CD4-positive, alpha-beta T cell (primary cell): ENCODE results near the gene TMEM132D. TPM values are rescaled to one million over a fixed set of nuclear protein-coding genes. Genes with fewer than 3 reads are reported as not detected.

ENCODE experiments used
- ATAC-seq: fragments of 200-7000 bp; cut with Tn5 transposase; one replicate; pipeline ENCODE4 v1.10.0; 2022; ENCODE audit warnings: mild to moderate bottlenecking; ENCODE audit not compliant: poor library complexity
- CTCF ChIA-PET: fragments of 350-600 bp; sonication (Branson Sonifier 250); formaldehyde crosslinking; loops from one replicate; lab custom pipeline; 2021; ENCODE audit warnings: antibody characterized with exemption, inconsistent platforms; lab: Charles Lee
- POLR2A ChIA-PET: fragments of 350-600 bp; sonication (Branson Sonifier 250); formaldehyde crosslinking; loops from one replicate; lab custom pipeline; 2021; ENCODE audit warnings: antibody characterized with exemption, inconsistent platforms; lab: Charles Lee
- DNase-seq, 14 experiments: peaks; one replicate each; pipeline ENCODE4 v3.0.0-alpha.2; 2013 to 2020; ENCODE audit warnings: mixed read lengths in 2 of 14
- H3K27ac ChIP-seq, 2 donors: one replicate each; pipeline versions ENCODE4 v1.5.1 to v1.7.0; 2013; ENCODE audit warnings: low read length in 2 of 2, low read depth in 1 of 2, mild to moderate bottlenecking in 1 of 2
- H3K27me3 ChIP-seq, 2 experiments: 1 replicate in 1 of 2; 2 replicates in 1 of 2; pipeline versions ENCODE4 v1.6.1 to v1.7.0; 2013; ENCODE audit warnings: low read length in 2 of 2, control low read depth in 1 of 2, mild to moderate bottlenecking in 1 of 2, moderate library complexity in 1 of 2; ENCODE audit not compliant: insufficient read depth in 2 of 2, control insufficient read depth in 1 of 2
- H3K36me3 ChIP-seq: one replicate; pipeline ENCODE4 v1.6.1; 2013; ENCODE audit warnings: low read length, control low read depth; ENCODE audit not compliant: insufficient read depth
- H3K4me1 ChIP-seq: one replicate; pipeline ENCODE4 v1.6.1; 2013; ENCODE audit warnings: low read length, control low read depth; ENCODE audit not compliant: insufficient read depth
- H3K4me3 ChIP-seq: one replicate; pipeline ENCODE4 v1.5.1; 2013; ENCODE audit warnings: mild to moderate bottlenecking, low read length, moderate library complexity
- H3K9me3 ChIP-seq, 2 experiments: 1 replicate in 1 of 2; 2 replicates in 1 of 2; pipeline versions ENCODE4 v1.6.1 to v1.7.0; 2013; ENCODE audit warnings: low read length in 2 of 2, mild to moderate bottlenecking in 2 of 2, control low read depth in 1 of 2, moderate library complexity in 1 of 2; ENCODE audit not compliant: control insufficient read depth in 1 of 2, insufficient read depth in 1 of 2
- H3K27ac Mint-ChIP-seq: one replicate; pipeline ENCODE4 v1.8.0; 2020; ENCODE audit warnings: mixed read lengths
- H3K27me3 Mint-ChIP-seq: one replicate; pipeline ENCODE4 v1.8.0; 2021; ENCODE audit warnings: mixed read lengths
- H3K36me3 Mint-ChIP-seq: one replicate; pipeline ENCODE4 v1.8.0; 2021; ENCODE audit warnings: low read depth, mixed read lengths
- H3K4me1 Mint-ChIP-seq: one replicate; pipeline ENCODE4 v1.8.0; 2021; ENCODE audit warnings: low read depth, mixed read lengths
- H3K4me3 Mint-ChIP-seq: one replicate; pipeline ENCODE4 v1.8.0; 2020; ENCODE audit warnings: mild to moderate bottlenecking, mixed read lengths
- H3K9me3 Mint-ChIP-seq: one replicate; pipeline ENCODE4 v1.8.0; 2020; ENCODE audit warnings: mixed read lengths
- intact Hi-C, 2 experiments: fragments of 100-400 bp; cut with DNase I in 1 of 2; cut with micrococcal nuclease in 1 of 2; formaldehyde crosslinking; loops; one replicate each; pipeline versions ENCODE4 v1.15.1 to v1.9.0; 2023 to 2025; cut with DNase I, micrococcal nuclease
- total RNA-seq, 174 experiments: library from RNA in 2 of 174; stranded (reverse) in 2 of 174; gene quantifications; one replicate each; pipeline ENCODE4 v1.2.3 and lab custom pipeline; 2021 to 2026
- TF ChIP-seq, protein P1 (sequence below): fragments of 200-600 bp; IDR thresholded peaks from one replicate; pipeline ENCODE4 v1.8.0; 2022; ENCODE audit warnings: antibody characterized with exemption, mild to moderate bottlenecking

Gene TMEM132D
- total RNA-seq, 2 experiments from 2014 or later: not detected

DNA sequence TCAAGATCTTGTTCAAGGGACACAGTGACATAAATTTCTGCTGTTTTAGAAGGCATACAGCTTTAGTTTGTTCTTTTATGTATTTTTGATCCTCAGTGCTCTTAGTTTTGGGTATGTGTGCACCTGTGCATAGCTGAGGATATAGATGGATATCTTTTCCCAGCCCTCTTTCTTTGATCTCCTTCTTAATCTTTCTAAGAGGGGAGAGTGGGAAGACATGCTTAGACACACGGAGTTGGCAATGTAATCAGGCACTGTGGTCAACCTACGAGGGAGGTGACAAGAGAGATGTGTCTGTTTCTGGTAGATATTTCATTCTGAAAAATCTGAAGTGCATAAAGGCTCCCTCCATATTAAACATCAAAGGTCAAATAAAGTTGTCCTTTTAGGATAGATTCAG is 340.6 kb downstream of the TMEM132D start:
- no peaks in the 10 kb centered on the region for H3K4me1 ChIP-seq
- intact Hi-C loops: no loop called here
- no peaks in the 10 kb centered on the region for H3K27me3 Mint-ChIP-seq
- no peaks in the 10 kb centered on the region for H3K9me3 ChIP-seq
- H3K36me3 Mint-ChIP-seq: no peaks in the 10 kb centered on the region
- no peak overlapping the region for H3K27ac Mint-ChIP-seq
- TF ChIP-seq, protein P1, sequence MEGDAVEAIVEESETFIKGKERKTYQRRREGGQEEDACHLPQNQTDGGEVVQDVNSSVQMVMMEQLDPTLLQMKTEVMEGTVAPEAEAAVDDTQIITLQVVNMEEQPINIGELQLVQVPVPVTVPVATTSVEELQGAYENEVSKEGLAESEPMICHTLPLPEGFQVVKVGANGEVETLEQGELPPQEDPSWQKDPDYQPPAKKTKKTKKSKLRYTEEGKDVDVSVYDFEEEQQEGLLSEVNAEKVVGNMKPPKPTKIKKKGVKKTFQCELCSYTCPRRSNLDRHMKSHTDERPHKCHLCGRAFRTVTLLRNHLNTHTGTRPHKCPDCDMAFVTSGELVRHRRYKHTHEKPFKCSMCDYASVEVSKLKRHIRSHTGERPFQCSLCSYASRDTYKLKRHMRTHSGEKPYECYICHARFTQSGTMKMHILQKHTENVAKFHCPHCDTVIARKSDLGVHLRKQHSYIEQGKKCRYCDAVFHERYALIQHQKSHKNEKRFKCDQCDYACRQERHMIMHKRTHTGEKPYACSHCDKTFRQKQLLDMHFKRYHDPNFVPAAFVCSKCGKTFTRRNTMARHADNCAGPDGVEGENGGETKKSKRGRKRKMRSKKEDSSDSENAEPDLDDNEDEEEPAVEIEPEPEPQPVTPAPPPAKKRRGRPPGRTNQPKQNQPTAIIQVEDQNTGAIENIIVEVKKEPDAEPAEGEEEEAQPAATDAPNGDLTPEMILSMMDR: no peak
- DNase-seq: no peak
- H3K27me3 ChIP-seq: no peaks in the 10 kb centered on the region
- peaks cover 3% of the 10 kb centered on the region for H3K9me3 Mint-ChIP-seq
- CTCF ChIA-PET: no interaction called here
- H3K4me3 Mint-ChIP-seq: no peak overlapping the region
- H3K36me3 ChIP-seq: no peaks in the 10 kb centered on the region
- H3K4me3 ChIP-seq: no peak overlapping the region
- H3K27ac ChIP-seq: no peak overlapping the region
- H3K4me1 Mint-ChIP-seq: no peaks in the 10 kb centered on the region
- ATAC-seq: no peak
- POLR2A ChIA-PET: no interaction called here

DNA sequence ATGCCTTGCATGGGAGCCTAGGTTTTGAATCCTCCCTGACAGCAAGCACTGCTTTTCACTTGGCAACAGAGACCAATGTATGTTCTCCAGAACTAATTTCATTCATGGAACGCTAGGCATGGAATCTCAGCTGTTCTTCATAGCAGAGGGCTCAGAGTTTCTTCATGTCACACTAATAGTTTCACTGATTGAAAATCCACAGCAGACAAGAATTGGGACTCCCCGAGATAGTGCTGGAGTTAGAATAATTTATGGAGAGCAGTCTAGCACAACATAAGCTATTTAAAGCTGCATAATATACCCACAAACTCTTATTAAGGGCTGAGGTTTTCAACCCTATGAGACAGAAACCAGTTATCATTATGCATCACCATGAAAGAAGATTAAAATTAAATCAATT is 342.5 kb downstream of the TMEM132D start:
- CTCF ChIA-PET: interaction anchor here (0.9 kb wide), 1 partner anchor 39 kb away, joined by 3 read pairs; no protein-coding TSS in a partner anchor
- Histone ChIP-seq H3K27me3 (no peaks in the 10 kb centered on the region), H3K27ac (no peak overlapping the region), H3K4me3 (no peak overlapping the region), H3K4me1 (no peaks in the 10 kb centered on the region), H3K36me3 (no peaks in the 10 kb centered on the region), H3K9me3 (no peaks in the 10 kb centered on the region)
- no peaks in the 10 kb centered on the region for H3K4me1 Mint-ChIP-seq
- no peak for DNase-seq
- intact Hi-C loops: no loop called here
- POLR2A ChIA-PET: no interaction called here
- TF ChIP-seq, protein P1: no peak
- H3K36me3 Mint-ChIP-seq: no peaks in the 10 kb centered on the region
- peaks cover 7% of the 10 kb centered on the region for H3K9me3 Mint-ChIP-seq
- ATAC-seq: no peak
- H3K4me3 Mint-ChIP-seq: no peak overlapping the region
- no peak overlapping the region for H3K27ac Mint-ChIP-seq
- H3K27me3 Mint-ChIP-seq: no peaks in the 10 kb centered on the region

DNA sequence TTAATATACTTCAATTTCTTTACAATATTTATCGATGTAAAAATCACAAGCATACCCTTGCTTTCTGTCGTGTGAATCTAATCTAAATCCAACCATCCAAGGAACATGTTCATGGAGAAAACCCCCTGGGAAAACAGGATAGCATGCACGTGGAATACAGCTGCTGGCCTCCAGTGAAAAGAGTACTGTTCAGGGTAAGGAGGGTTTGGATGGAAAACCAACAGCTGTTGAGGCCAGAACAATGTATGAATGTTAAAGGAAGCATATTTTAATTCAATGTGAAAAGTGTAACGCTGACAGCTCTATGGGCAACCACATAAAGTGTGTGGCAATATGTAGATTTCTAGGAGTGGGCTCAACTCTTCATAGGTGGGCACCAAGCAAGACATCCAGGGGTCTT is 344.0 kb downstream of the TMEM132D start:
- Histone ChIP-seq H3K4me3 (no peak overlapping the region), H3K36me3 (no peaks in the 10 kb centered on the region), H3K4me1 (no peaks in the 10 kb centered on the region), H3K9me3 (no peaks in the 10 kb centered on the region), H3K27ac (no peak overlapping the region), H3K27me3 (no peaks in the 10 kb centered on the region)
- H3K36me3 Mint-ChIP-seq: no peaks in the 10 kb centered on the region
- ChIA-PET CTCF (no interaction called here), POLR2A (no interaction called here)
- no peaks in the 10 kb centered on the region for H3K27me3 Mint-ChIP-seq
- no peaks in the 10 kb centered on the region for H3K4me1 Mint-ChIP-seq
- no peak overlapping the region for H3K27ac Mint-ChIP-seq
- no peak overlapping the region for H3K4me3 Mint-ChIP-seq
- intact Hi-C loops: no loop called here
- peaks cover 7% of the 10 kb centered on the region for H3K9me3 Mint-ChIP-seq
- DNase-seq: no peak
- ATAC-seq: no peak
- TF ChIP-seq, protein P1: no peak
